Ecto neural progenitor cell (in vitro differentiated cells): ENCODE data around the gene PIGN.
"Not testable (repeated sequence)": the region's sequence is repeated elsewhere in the genome, so short reads cannot be mapped to it uniquely, and the experiment has no call there.

Source experiments
- DNase-seq: peaks from one replicate; pipeline ENCODE4 v3.0.0-alpha.2; 2018; ENCODE audit warnings: low spot score

Gene PIGN

DNA sequence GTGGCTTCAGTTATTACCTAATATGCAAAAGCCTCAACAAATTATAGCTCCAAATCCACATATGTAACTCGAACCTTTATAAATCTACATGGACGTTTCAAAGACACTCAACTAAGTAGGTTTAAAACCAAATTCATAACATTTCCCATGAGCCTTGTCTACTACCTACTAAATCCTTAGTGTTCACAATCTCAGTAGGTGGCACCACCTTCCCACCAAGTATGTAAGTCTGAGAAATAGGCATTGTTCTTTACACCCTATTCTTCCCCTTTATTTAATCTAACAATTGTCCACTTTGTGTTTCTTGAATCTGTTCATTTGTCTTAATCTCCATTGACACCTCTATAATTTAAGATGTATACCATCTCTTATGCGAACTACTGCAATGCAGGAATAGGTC lies 4.6 kb downstream of the PIGN start:
- DNase-seq, result no peak

- DNase-seq, result no peak
These were observed 7.6 kb downstream of the PIGN start for GRCh38 chr18:62179213-62179612.

DNA sequence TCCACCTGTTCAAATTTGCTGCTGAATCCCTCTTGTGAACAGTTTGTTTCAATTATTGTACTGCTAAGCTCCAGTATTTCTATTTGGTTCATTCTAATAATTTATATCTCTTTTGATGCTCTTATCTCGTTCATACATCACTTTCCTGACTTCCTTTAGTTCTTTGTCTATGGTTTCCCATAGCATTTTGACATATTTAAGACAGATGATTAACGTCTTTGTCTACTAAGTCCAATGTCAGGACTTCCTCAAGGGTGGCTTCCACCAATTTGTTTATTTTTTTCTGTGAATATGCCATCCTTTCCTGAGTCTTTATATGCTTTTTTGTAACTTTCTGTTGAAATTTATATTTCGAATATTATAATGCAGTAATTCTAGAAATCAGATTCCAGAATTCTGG lies 9.6 kb downstream of the PIGN start:
- DNase-seq, result no peak

GRCh38 chr18:62175521-62175920 lies 11.3 kb downstream of the PIGN start:
- no peak for DNase-seq

GRCh38 chr18:62172298-62172697 lies 14.6 kb downstream of the PIGN start:
- no peak for DNase-seq

GRCh38 chr18:62170857-62171256 lies 16.0 kb downstream of the PIGN start:
- DNase-seq, result no peak

DNA sequence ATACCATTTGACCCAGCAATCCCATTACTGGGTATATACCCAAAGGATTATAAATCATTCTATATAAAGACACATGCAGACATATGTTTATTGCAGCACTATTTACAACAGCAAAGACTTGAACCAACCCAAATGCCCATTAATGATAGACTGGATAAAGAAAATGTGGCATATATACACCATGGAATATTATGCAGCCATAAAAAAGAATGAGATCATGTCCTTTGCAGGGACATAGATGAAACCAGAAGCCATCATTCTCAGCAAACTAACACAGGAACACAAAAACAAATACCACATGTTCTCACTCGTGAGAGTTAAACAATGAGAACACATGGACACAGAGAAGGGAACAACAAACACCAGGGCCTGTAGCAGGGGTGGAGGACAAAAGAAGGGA lies 20.3 kb downstream of the PIGN start:
- not testable (repeated sequence) for DNase-seq

- DNase-seq, result no peak
These were observed 21.3 kb downstream of the PIGN start for GRCh38 chr18:62165583-62165982.

GRCh38 chr18:62164855-62165487 lies 21.9 kb downstream of the PIGN start:
- DNase-seq, result no peak

DNA sequence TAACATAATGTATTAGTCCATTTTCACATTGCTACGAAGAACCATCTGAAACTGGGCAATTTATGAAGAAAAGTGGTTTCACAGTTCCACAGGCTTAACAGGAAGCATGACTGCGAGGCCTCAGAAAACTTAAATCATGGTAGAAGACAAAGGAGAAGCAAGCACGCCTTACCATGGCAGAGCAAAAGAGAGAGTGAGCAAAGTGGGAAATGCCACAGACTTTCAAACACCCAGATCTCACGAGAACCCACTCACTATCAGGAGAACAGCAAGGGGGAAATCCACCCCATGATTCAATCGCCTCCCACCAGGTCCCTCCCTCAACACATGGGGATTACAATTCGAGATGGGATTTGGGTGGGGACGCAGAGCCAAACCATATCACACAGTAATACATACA lies 22.5 kb downstream of the PIGN start:
- DNase-seq, result no peak

GRCh38 chr18:62157843-62158242 lies 29.0 kb downstream of the PIGN start:
- no peak for DNase-seq

DNA sequence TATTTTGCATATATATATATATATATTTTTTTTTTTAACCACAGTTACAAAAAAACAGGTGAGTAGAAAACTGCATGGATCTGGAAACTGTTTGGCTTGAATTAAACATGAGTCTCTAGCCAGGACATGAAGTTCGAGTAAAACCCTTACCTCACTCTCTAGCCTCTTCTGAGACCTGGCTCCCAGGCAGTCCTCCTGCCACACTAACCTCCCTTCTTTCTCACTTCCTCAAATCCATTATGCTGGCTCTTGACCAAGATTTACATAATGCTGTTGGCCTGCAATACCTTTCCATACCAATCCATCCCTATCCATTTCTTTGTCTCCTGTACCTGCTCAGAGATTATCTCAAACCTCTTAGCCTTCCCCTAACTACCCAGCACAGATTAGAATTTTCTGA lies 34.0 kb downstream of the PIGN start:
- no peak for DNase-seq

GRCh38 chr18:62151068-62151771 lies 35.6 kb downstream of the PIGN start:
- no peak for DNase-seq

- no peak for DNase-seq
These were observed 42.5 kb downstream of the PIGN start for GRCh38 chr18:62144338-62144737.

DNA sequence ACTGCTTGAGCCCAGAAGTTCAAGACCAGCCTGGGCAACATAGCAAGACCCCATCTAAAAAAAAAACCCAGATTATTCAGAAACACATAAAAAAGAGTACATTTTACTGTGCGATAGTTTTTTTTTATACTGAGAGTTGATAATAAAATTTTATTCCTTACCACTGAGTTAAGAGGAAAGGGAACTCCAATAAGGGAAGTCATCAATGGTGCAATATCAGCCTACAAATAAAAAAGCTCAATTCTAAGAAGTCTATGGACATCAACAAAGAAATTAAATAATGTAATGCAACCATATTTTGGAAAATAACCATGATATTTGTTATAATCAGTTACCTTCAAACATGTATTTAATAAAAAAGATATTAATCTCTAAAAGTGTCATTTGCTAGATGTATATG lies 46.6 kb downstream of the PIGN start:
- DNase-seq, result no peak

- DNase-seq, result no peak
These were observed 48.2 kb downstream of the PIGN start for GRCh38 chr18:62138461-62139235.

GRCh38 chr18:62131301-62131909 lies 55.5 kb downstream of the PIGN start:
- DNase-seq, result no peak

GRCh38 chr18:62128157-62128556 lies 58.7 kb downstream of the PIGN start:
- no peak for DNase-seq

DNA sequence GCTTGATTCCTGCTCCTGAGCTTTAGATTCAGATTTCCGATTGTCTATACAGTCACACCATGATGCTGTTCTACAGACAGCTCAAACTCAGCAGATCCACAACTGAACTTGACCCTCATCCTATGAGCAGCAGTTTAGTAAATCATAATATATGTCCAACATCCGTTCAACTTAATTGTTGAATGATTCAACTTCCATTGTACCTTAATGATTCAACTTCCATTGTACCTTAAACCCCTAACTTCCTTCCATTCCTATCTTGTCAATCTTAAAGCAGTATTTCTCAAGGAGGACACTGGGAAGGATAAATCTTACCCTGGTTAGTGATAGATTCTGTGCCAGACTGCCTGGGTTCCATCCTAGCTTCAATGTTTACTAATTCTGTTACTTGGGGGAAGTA lies 60.1 kb downstream of the PIGN start:
- DNase-seq, result no peak

DNA sequence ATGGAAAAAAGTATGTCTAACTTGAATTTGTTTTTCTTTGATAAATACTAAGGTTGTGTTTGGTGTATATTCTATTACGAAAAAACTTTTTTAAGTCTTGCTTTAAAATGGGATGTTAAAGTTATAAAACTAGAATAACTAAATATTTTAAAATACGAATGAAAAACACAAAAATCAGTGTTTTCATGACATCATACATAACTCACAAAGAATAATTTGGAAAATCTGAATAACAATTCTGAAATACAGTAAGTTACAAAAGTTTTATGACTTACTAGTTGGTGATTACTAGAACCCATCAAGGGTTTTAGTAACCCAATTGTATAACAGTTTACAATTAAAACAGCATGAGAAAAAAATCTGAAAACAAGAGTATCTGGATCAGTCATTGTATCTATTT lies 61.2 kb downstream of the PIGN start:
- no peak for DNase-seq

GRCh38 chr18:62122330-62122729 lies 64.5 kb downstream of the PIGN start:
- DNase-seq, result no peak

DNA sequence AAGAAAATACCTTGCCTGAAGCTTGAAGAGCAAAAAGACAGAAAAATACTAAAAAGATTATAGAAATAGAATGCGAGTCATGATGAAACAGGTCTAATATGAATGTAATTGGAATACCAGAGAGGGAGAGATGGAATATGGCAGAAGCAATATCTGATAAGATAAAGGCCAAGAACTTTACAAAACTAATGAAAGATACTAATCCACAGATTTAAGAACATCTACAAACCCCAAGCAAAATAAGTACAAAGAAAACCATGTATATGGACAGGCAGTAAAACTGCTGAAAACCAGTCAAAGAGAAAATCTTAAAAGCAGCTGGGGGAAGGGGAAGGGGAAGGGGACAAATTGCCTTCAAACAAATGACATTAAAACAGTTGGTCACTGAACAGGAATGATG lies 67.0 kb downstream of the PIGN start:
- DNase-seq, result no peak

GRCh38 chr18:62118328-62118727 lies 68.5 kb downstream of the PIGN start:
- no peak for DNase-seq
